H1 (cell line): ENCODE results near the gene RPGRIP1.
"Not testable (repeated sequence)": the region's sequence is repeated elsewhere in the genome, so short reads cannot be mapped to it uniquely, and the experiment has no call there.

Experiments used
- JUN ChIP-seq: IDR thresholded peaks from 2 replicates; pipeline ENCODE4 v1.6.1; 2011; ENCODE audit warnings: low read depth, mild to moderate bottlenecking, improper control_type of control experiment, low read length
- JUND ChIP-seq: IDR thresholded peaks from 2 replicates; pipeline ENCODE4 v1.6.1; 2011; ENCODE audit warnings: mild to moderate bottlenecking, improper control_type of control experiment, low read length
- MAX ChIP-seq: IDR thresholded peaks from 2 replicates; pipeline ENCODE4 v1.6.1; 2012; ENCODE audit warnings: inconsistent platforms

DNA sequence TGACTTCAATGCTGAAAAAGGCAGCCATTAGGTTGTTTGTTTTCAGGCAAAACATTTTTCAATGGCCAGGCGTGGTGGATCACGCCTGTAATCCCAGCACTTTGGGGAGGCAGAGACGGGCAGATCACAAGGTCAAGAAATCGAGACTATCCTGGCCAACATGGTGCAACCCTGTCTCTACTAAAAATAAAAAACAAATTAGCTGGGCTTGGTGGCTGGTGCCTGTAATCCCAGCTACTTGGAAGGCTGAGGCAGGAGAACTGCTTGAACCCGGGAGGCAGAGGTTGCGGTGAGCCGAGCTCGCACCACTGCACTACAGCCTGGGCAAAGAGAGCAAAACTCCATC lies 23.8 kb upstream of the RPGRIP1 start:
- TF ChIP-seq JUN, JUND, MAX: not testable (repeated sequence)
